Glomerular visceral epithelial cell (primary cell): ENCODE measurements around the gene PER2.
A peak's percentile ranks its signal among the peaks of the same experiment; 100 is the strongest.

Experiments used
- DNase-seq: peaks from one replicate; pipeline ENCODE4 v3.0.0-alpha.2; 2016; ENCODE audit errors: extremely low spot score

The PER2 gene

DNA sequence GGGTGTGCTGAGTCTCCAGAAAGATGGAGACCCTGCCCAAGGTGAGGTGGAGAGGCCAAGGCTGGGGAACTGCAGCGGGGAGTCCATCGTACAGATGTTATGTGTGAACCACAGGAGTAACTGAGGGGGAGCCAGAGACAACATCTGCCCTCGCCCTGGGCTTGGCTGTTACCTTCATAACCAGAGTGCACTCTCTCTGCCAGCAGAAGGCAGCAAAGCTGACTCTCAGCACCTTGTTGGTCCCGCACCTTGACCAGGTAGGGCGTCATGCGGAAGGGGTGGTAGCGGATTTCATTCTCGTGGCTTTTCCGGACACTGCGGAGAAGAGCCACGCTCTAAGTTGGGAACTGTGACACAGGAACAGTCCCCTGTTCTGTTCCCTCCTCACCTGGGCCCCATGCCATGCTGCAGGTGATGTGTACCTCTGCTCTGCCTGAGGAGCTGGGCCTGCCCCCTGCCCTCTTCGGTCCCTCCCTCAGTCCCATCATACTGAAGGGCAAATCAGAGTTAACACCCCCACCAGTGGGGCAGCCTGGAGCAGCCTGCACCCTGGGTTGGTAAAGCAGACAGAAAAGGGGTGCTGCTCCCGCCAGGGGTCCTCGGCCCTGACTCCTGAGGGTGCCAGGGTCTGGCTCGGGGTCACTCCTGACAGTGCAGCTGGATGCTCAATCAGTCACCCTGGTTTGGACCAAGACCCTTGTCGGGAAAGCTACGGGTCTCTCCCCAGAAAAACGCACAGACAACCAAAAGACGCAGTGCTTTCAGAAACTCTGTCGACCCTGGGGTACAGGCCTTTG lies 20.3 kb downstream of the PER2 start:
- DNase-seq: no peak

DNA sequence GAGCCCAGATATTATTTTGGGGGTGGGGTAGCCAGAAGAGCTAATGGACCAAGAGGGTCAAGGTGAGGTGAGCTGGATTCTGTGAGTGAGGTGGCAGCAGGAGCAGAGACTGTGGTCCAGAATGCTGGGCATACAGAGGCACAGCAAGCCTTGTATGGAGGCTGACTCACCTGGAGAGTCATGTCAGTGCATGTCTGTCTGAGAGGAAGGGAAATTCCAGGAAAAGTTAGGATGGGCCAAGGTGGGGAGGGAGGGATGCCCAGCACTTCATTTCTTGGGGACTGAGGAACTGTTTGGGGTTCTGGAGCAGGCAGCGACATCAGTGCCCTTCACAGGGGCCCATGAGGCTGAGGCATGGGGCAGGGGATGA lies 21.1 kb downstream of the PER2 start:
- DNase-seq: peak; percentile 63

DNA sequence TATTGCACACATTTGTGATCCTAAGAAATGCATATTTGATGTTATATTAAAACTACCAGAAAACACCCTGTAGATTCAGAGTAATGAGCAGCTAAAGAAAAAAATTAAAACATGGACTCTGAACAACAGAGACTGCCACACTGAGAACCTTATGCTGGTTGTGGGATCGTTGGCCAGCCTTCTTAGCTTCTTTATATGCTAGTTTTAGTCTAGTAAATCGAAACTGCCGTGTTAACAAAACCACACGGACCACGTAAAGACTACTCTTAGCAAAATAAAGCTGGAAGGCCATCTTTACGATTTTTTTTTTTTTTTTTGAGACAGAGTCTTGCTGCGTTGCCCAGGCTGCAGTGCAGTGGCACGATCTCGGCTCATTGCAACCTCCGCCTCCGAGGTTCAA lies 22.8 kb downstream of the PER2 start:
- DNase-seq: no peak

DNA sequence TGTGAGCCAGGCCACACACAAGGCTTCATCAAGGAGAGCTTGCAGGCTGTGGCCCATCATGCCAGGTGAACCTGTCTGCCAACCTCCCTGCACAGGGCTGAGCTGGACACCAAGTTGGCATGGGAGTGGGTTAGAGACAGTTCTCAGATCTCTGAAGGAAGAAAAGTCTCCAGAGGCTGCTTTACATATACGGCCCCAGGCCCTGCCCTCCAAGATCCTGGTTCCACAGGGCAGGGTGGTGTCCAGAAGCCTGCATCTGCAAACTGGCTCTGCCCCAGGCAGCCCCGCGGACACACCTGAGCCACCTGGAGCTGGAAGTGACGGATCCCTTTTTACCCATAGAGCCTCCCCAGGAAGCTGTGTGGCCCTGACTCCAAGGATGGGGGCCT lies 24.3 kb downstream of the PER2 start:
- no peak for DNase-seq

DNA sequence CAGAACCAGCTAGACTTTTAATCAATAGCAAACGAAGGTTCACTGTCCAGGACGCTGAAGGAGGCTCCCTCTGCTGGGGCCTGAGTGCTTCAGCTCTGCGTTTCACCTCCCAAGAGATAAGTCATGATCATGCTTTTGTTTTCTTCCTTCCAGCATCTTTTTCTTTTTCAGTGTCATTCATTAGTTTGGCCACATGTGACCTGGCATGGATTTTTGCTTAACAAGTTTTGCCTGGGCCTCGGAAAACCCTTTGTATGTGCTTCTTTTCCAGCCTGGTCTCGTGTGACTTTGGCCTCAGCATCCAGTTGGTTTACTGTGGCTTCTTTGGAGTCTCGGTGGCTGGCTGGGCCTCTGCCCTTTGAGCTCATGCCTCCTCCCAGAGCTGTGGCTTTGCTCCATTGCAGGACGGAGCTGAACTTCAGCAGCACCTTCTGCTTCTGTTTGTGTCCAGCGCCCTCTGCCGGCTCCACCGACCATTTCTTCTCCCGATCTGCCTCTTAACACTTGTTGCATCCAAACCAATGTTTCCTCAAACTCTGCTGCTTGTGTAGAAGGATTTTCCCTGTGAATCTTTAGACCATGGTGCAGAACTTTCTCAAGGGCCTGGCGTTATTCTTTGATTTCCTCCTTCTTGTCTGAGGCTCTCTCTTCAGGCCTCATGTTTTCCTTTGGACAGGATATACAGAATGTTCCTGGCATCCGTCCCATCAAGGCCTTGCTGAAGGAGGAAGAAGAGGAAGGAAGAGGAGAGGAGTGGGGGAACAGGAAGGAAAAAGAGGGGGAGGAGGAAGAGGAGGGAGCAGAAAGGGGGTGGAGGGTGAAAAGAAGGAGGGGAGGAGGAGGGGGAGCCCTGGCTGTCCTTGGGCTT lies 25.0 kb downstream of the PER2 start:
- peak; percentile 94 for DNase-seq

DNA sequence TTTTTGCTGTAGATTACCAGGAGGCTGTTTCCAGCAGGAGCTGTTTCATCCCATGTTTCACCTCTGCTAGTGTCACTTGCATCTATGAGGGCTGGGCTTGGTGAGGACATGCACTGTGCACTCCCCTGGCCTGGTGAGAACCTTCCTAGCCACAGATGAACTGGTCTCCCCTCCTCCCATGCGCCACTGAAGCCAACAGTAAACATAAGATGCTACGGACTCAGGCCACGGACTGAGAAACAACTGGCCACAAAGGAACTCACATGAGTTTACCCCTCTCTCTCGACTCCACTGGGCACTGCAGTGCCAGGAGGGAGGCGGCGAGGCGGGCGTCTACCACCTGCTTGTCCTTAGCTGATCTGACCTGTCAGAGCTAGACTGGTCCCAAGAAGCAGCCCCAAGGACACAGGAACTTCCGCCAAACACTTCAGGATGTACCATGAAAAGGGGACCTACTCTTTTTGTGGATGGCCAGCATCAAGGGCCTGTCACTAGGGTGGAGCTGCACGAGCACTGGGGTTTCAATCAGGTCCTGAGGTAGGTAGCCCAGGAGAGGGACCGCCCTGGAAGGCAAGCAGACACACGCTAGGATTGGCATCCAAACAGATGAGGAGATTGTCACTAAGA lies 25.8 kb downstream of the PER2 start:
- DNase-seq: no peak

DNA sequence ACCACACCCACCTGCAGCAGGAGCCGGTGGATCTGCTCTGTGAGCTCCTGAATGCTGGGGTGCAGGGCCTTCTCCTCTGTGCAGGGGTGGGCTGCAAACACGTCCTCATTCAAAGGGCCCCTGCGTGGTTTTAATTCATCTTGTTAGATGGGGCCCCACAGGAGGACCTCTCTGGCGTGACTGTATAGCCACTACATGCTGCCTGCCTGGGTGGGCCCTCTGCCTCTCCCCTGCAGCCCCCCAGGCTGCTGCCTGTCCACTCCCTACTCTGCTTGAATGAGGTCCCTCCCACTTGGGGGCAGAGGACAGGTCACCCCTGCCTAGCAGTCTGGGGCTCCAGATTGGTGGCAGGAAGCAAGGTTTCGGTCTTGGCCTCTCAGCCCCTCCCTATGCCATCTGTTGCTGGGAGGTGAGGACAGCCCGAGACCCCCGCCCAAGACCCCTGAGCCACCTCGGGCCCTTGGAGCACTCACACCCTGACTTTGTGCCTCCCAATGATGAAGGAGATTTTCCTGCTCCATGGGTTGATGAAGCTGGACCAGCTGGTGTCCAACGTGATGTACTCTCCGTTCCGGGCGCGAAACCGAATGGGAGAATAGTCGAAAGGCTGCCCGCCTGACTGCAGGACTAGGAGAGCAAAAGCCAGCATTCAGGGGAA lies 26.6 kb downstream of the PER2 start:
- no peak for DNase-seq

DNA sequence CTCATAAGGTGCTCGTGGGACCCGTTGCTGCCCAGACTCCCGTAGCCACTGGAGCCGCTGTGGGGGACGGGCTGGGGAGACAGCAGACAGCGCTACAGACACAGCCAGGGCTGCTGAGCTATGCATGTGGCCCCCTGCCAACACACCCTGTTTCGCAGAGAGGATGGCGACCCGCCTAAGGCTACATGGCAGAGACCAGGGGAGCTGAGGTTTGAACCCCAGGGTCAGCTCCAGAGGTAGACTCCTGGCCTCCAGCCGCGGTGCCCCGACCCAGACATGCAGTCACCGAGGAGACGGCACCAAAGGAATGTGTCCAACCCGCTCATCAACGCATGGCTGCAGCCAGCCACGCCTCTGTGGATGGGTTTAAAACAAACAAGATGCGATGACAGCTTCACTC lies 27.5 kb downstream of the PER2 start:
- DNase-seq: peak; percentile 97

DNA sequence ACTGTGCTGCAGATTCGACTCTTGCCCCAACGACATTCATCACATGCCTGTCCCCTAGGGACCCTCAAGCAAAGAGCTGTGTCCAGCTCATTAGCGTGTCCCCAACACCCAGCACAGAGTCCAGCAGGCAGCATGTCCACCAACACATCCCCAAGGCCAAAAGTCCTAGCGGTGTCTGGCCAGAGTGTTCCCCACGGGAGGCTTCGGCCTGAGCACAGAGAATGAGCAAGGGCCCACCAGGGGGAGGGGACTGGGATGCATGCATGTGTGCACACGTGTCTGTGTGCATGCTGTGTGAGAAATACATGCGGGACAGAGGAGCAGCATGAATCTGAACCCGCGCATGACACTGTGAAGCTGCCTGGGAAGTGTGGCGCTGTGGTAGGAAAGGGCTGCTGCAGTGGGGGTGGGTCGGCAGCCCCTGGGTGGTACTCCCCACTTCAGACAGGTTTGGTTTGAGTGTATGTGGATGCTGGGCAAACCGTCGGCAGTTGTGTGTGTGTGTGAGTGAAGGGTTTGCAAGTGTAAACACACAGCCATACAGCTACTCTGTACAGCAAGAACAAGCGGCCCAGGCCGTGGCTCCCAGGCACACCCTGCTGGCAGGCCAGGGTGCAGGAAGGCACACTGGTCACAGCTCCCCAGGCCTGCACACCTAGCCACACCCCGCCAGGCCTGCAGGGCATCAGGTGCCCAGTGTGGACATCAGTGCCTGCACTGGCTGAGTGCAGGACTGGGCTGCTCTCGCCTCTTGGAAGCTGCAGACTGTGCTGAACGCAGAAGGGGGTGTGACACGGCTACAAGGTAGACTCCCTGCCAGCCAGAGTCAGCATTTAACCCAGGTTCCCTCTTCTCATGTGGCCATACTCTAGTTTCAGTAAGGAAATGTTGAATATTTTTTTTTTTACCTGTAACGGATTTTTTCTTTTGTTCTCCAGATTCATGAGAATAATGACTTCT lies 29.1 kb downstream of the PER2 start:
- no peak for DNase-seq

DNA sequence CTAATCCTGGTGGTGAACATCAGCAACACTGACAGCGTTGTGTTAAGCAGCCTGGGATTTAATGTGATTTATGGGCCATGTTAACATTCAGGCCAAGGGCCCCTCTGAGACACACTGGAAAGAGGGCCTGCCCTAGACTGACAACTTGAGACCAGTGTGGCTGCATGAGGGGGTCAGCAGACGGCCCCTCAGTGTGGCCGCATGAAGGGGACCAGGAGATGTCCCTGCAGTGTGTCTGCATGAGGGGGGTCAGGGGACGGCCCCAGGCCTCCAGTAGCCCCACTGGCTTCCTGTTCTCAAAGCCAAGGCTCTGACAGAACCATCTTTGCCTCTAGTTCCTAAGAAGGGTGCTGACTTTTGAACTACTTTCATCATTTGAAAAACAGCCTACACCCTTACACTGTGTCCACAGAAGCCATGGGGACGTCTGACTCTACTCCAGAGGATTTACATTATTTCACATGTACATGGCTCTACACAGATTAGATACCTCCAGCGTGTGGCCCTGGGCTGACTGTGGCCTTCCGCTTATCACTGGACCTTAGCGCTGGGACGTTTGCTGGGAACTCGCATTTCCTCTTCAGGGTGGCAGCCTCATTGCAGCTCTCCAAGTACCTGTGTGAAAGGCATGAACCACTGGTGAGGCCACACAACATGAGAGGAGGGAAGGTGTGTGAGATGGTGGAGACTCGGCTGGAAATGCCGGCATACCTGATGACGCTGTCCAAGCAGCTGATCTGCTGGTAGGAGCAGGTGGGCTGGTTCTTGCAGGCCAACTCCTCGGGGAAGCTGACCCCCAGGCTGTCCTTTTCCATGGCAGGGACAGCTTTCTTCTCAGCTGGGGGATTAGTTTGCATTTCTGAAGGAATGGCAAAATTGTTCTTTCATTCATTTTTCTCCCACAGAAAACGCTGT lies 30.4 kb downstream of the PER2 start:
- DNase-seq: no peak

DNA sequence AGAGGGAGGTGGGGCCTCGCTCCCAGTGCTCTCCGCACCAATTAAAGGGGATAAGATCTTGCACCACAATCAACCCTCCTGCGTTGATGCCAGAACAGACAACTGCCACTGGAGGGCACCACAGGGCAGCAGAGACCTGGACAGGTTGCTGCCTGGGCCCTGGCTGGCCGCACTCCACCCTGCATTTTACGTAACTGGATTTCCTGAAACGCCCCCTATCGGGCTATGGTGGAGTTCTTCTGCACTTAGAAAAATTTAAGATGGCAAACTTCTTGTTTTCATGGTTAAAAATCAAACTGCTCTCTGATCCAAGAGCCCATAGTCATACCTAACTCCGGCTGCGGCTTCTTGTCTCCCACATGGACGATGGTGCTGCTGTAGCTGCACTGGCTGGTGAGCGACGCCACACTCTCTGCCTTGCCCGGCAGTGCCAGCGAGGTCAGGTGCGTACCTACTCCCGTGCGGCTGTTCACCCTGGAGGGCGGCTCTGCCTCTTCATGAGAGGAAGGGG lies 31.8 kb downstream of the PER2 start:
- peak; percentile 96 for DNase-seq

DNA sequence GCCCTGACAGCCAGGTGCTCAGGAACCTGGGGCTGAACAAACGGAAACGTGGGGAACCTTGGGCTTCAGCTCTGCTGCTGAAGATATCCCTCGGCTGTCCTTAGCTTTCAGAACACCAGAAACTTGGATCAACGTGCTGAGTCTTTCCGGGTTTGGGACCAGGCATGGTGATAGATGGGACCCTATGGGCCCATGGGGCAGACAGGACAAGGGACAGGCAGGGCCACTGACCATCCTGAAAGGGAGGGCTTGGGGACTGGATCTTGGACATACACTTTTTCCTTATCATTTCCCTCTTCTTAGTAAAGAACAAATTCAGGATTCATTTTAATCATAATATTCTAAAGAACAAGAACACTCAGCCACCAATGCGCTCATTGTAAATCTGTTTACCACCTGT lies 32.3 kb downstream of the PER2 start:
- no peak for DNase-seq

DNA sequence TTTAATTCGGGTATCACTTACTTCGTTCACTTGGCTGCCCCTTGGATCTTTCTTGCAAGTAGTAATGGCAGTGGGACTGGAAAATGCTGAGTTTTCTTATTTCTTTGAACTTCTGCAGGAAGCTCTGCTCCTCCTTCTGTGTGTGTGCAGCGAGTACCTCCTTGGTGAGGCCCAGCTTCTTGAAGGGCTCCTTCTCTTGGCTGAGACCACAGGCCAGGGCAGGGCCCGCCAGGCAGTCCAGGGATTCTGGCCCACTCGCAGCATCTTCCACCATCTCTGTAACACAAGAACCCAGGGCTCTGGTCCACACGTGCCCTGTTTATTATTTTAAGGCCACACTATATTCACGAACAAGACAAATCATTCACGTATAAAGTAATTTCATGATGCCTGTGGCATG lies 32.8 kb downstream of the PER2 start:
- DNase-seq: no peak

DNA sequence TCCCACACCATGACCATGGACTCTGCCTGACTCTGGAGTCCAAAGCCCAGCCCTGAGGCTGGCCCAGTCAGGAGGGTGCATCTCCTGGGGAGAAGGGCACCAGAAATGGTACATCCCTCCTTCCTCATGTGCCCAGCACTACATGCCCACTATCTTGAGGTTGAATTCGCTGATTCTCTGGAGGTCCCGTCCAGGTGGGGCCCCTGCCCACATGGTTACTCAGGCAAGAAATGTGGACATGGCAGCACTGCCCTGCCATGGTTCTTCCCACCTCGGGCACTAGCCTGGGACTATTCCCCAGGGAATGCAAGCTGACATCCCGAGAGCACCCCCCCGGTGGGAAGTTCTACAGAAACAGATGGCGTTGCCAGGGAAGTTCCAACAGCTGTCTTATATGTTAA lies 33.3 kb downstream of the PER2 start:
- no peak for DNase-seq

DNA sequence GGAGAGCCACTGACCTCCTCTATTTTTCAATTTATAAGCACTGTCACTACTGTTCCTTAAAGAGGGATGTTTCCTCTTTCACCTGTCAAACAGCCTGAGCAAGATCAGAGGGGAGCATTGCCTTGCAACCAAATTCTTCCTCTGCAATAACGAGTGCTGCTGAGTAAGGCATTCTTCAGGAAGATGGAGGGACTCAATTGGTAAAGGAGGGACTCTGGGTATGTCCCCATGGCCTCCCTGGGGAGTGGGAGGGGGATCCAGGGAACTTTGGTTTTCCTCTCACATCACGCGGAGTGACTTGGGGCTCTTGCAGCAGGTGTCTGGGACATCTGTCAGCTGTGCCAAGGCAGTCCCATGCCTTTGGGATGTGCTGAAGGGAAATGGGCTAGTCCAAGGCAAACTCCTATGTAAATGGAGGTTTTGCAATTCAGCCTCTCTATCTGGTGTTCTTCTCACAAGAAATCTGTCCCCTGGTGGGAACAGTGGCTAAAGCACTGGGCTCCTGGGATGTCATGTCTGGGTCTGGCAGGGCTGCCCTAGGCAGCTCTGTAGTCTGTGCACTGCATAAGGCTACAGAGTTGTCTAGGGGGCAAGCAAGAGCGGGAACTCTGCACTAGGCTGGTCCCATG lies 34.2 kb downstream of the PER2 start:
- no peak for DNase-seq

DNA sequence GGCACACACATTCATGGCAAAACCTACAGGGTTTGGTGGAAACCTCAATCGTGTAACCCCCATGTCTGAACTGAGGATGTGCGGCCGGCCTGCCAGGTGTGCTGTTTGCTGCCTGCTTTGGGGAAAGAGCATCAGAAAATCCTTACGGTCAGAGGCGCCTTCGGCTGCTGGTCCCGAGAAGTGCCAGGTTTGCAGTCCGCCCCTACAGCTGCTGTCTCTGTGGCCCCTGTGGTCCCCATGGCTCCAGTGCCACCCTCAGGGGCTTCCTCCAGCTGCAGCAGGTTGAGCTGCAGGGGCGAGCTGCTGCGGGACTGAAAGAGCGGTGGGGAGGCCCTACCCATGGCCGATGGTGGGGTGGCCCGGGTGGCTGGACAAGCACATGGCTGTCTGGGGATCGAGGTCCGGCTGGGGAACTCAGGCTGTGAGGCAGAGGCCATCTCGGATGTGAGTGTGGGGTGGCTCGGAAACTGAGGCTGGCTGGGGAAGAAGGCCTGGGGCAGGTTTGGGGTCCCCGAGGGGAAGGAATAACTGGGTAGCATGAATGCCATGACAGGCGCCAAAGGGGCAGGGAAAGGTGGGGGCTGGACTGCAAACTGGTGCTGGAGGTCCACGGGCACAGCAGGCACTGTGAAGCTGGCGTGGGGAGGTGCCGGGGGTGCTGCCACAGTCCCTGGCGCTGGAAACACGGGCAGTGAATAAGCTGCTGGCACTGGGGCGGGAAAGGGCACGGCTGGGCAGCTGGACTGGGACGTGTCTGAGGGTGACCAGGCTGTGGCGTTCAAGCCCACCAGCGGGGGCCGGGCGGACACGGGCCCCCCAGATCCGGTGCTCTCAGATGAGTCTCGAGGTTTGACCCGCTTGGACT lies 35.4 kb downstream of the PER2 start:
- DNase-seq: no peak

DNA sequence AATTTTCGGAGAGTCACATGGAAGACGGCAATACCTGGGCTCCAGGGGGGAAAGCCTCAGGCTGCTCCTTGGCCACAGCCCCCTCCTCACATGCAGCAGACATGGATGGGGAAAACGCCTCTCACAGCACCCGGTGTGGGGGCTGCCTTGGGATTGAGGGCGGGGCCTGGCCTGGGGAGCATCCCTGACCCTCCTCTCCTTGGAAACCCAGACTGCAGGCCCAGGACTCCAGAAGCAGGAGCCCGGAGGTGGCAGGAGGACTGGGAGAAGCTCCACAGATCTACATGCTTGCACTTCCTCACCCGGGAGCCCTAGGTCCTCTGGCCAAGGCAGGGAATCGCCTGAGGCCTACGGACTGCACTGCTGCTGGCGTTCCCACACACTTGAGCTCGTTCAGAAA lies 36.4 kb downstream of the PER2 start:
- no peak for DNase-seq

DNA sequence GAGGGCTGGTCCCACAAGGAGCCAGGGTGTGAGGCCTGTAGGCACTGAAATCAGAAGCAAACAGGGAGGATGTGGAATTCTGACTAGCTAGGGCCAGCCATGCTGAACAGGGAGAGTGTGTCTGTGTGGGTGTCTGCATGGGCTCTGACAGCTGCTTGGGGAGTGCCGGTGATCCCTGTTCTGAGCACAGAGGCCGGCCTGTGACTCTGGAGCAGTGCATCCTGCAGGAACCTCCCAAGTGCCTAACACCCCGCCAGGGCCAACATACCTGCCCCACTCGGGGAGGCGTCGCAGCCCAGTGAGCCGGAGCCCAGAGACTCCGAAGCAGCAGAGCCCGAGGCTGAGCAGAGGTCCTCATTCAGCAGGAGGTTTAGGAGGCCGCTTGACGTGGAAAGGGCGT lies 37.1 kb downstream of the PER2 start:
- DNase-seq: no peak
